DMS114 treated with DMSO at 0.1 percent for 48 hours (cell line): Measurements from ENCODE around the gene LIN28A.

Experiments used
- DNase-seq: peaks from one replicate; lab custom pipeline; 2025; ENCODE audit not compliant: unreplicated experiment; lab: John Stamatoyannopoulos, UW

LIN28A gene

DNA sequence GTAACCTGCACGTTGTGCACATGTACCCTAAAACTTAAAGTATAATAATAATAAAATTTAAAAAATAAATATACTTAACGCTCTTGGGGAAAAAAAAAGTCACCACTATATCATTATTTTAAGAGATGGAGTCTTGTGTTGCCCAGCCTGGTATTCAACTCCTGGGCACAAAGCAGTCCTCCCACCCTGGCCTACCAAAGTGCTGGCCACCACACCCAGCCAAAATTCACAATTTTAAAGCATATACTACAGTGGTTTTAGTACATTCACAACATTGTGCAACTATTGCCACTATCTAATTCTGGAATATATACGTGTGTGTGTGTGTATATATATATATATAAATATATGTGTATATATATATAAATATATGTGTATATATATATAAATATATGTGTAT is 67.5 kb downstream of the LIN28A start:
- no peak for DNase-seq

- no peak for DNase-seq
Observed at GRCh38 chr1:26478988-26479387, 68.4 kb downstream of the LIN28A start.
